Measurements from ENCODE around the gene SLC35A3.

- no peak for TF ChIP-seq CTCF (conservative IDR thresholded peaks at IDR 0.05; ENCODE audit: low read depth, low read length)
- TF ChIP-seq EZH2 (IDR thresholded peaks at IDR 0.05; ENCODE audit: low read length, unreplicated experiment), result no peak
- no peak for TF ChIP-seq EZH2phosphoT487 (IDR thresholded peaks at IDR 0.05; ENCODE audit: borderline replicate concordance, low read length)
These were observed 41.0 kb downstream of the SLC35A3 start for GRCh38 chr1:100010804-100011203.

All from PC-3 (cell line).